T-cell (primary cell): ENCODE measurements around the gene C17orf113. TPM values are rescaled to one million over a fixed set of nuclear protein-coding genes. Genes with fewer than 3 reads are reported as not detected.

Source experiments
- ATAC-seq, 4 experiments: fragments of 200-7000 bp in 3 of 4; fragments of 150-1000 bp in 1 of 4; cut with Tn5 transposase; replicated peaks in 1 of 4; 1 replicate in 3 of 4; 2 replicates in 1 of 4; pipeline ENCODE4 v1.10.0; 2021; ENCODE audit warnings: moderate library complexity in 3 of 4, mild to moderate bottlenecking in 2 of 4, moderate number of reproducible peaks in 1 of 4
- CTCF ChIA-PET, 2 donors: fragments of 300-600 bp; sonication (Branson Sonifier 250); formaldehyde crosslinking; loops; one replicate each; lab custom pipeline; 2022; ENCODE audit warnings: antibody characterized with exemption in 2 of 2; lab: Charles Lee
- POLR2A ChIA-PET, 2 donors: fragments of 300-600 bp; sonication (Branson Sonifier 250); formaldehyde crosslinking; loops; one replicate each; lab custom pipeline; 2022; ENCODE audit warnings: antibody characterized with exemption in 2 of 2; lab: Charles Lee
- DNase-seq, 35 experiments: peaks; one replicate each; pipeline versions ENCODE4 v3.0.0 to v3.0.0-alpha.2; 2013 to 2023
- H3K27ac ChIP-seq: one replicate; pipeline ENCODE4 v1.5.1; 2013; ENCODE audit warnings: low read length
- H3K27me3 ChIP-seq, 2 experiments: replicated peaks in 1 of 2; 1 replicate in 1 of 2; 2 replicates in 1 of 2; pipeline versions ENCODE4 v1.6.1 to v1.7.0; 2013; ENCODE audit warnings: low read length in 1 of 2, mixed read lengths in 1 of 2; ENCODE audit not compliant: control insufficient read depth in 2 of 2, insufficient read depth in 2 of 2; ENCODE audit errors: extremely low read depth in 1 of 2
- H3K36me3 ChIP-seq, 2 donors: 1 replicate in 1 of 2; 2 replicates in 1 of 2; pipeline versions ENCODE4 v1.6.1 to v1.7.0; 2013; ENCODE audit warnings: low read length in 1 of 2; ENCODE audit not compliant: control insufficient read depth in 2 of 2, insufficient read depth in 1 of 2; ENCODE audit errors: extremely low read depth in 1 of 2
- H3K4me1 ChIP-seq, 2 experiments: 1 replicate in 1 of 2; 2 replicates in 1 of 2; pipeline versions ENCODE4 v1.6.1 to v1.7.0; 2013; ENCODE audit warnings: low read length in 2 of 2, mixed read lengths in 1 of 2; ENCODE audit not compliant: insufficient read depth in 2 of 2, control insufficient read depth in 1 of 2; ENCODE audit errors: extremely low read depth in 1 of 2
- H3K4me3 ChIP-seq, 2 donors: 1 replicate in 1 of 2; 2 replicates in 1 of 2; pipeline versions ENCODE4 v1.5.1 to v1.7.0; 2013; ENCODE audit warnings: mild to moderate bottlenecking in 2 of 2, low read length in 1 of 2, moderate library complexity in 1 of 2; ENCODE audit not compliant: control insufficient read depth in 1 of 2; ENCODE audit errors: extremely low read depth in 1 of 2
- H3K9me3 ChIP-seq: 2 replicates; pipeline ENCODE4 v1.7.0; 2013
- H3K27ac Mint-ChIP-seq, 2 donors: one replicate each; pipeline ENCODE4 v1.8.0; 2020 to 2021; ENCODE audit warnings: mild to moderate bottlenecking in 2 of 2, mixed read lengths in 2 of 2
- H3K27me3 Mint-ChIP-seq, 2 donors: one replicate each; pipeline ENCODE4 v1.8.0; 2021 to 2022; ENCODE audit warnings: mixed read lengths in 2 of 2
- H3K36me3 Mint-ChIP-seq: one replicate; pipeline ENCODE4 v1.8.0; 2021; ENCODE audit warnings: mixed read lengths
- H3K4me1 Mint-ChIP-seq, 3 donors: one replicate each; pipeline ENCODE4 v1.8.0; 2020 to 2022; ENCODE audit warnings: mixed read lengths in 3 of 3, mild to moderate bottlenecking in 1 of 3
- H3K4me3 Mint-ChIP-seq, 3 donors: one replicate each; pipeline ENCODE4 v1.8.0; 2020 to 2022; ENCODE audit warnings: mild to moderate bottlenecking in 3 of 3, mixed read lengths in 3 of 3, moderate library complexity in 3 of 3
- H3K9me3 Mint-ChIP-seq, 3 donors: one replicate each; pipeline ENCODE4 v1.8.0; 2020 to 2022; ENCODE audit warnings: mixed read lengths in 3 of 3
- WGBS: methylation state at CpG from one replicate; pipeline ENCODE4 v1.1.5; 2013; ENCODE audit warnings: missing lambda C conversion rate; ENCODE audit not compliant: insufficient coverage; 5-methylcytosine and 5-hydroxymethylcytosine counted together
- total RNA-seq, 35 experiments: library from RNA in 6 of 35; stranded (reverse) in 6 of 35; fragments of 120-200 nt in 1 of 35; gene quantifications; one replicate each; pipeline versions ENCODE4 v1.2.1 to v1.2.4 and lab custom pipeline; 2013 to 2026

C17orf113 gene
- total RNA-seq, 5 donors from 2014 or later (not counting 1 experiment from before 2014, with no cell fraction given): 0.35 to 1.1 (median 0.89) TPM

GRCh38 chr17:42062681-42063080 lies 12.3 kb upstream of the C17orf113 start:
- Mint-ChIP-seq H3K27me3 (peaks cover 0 to 12% of the 10 kb centered on the region in 2 donors), H3K9me3 (no peaks in the 10 kb centered on the region), H3K4me3 (peak overlapping the region in 1 of 3 donors; percentile 68), H3K36me3 (no peaks in the 10 kb centered on the region), H3K4me1 (peaks cover 19 to 36% (median 24%) of the 10 kb centered on the region in 3 donors), H3K27ac (no peak overlapping the region)
- ChIA-PET POLR2A (no interaction called here), CTCF (interaction anchor here in 1 of 2 donors (0.6 to 0.9 kb wide), 2 partner anchors 51 to 100 kb away, joined by 3 read pairs; no protein-coding TSS in a partner anchor)
- Histone ChIP-seq H3K4me3 (no peak overlapping the region), H3K27me3 (peaks cover 0 to 38% of the 10 kb centered on the region in 2 experiments), H3K4me1 (peaks cover 13 to 35% of the 10 kb centered on the region in 2 experiments), H3K27ac (no peak overlapping the region), H3K36me3 (no peaks in the 10 kb centered on the region), H3K9me3 (no peaks in the 10 kb centered on the region)
- ATAC-seq (no peak), DNase-seq (no peak)
- 72% methylated on average over 13 of the region's 14 CpGs for WGBS

- H3K9me3 Mint-ChIP-seq: no peaks in the 10 kb centered on the region
- H3K4me3 Mint-ChIP-seq: no peak overlapping the region
- peaks cover 13 to 29% of the 10 kb centered on the region in 2 experiments for H3K4me1 ChIP-seq
- 83% methylated on average over 3 of the region's 5 CpGs for WGBS
- no peak overlapping the region for H3K4me3 ChIP-seq
- H3K27me3 ChIP-seq: peaks cover 0 to 35% of the 10 kb centered on the region in 2 experiments
- POLR2A ChIA-PET: no interaction called here
- H3K36me3 Mint-ChIP-seq: no peaks in the 10 kb centered on the region
- H3K27me3 Mint-ChIP-seq: peaks cover 0 to 12% of the 10 kb centered on the region in 2 donors
- CTCF ChIA-PET: interaction anchor here (0.7 to 1.2 kb wide), 2 partner anchors 41 to 324 kb away, joined by 3 to 10 read pairs; no protein-coding TSS in a partner anchor
- peaks cover 19 to 36% (median 22%) of the 10 kb centered on the region in 3 donors for H3K4me1 Mint-ChIP-seq
- no peaks in the 10 kb centered on the region for H3K36me3 ChIP-seq
- H3K27ac Mint-ChIP-seq: no peak overlapping the region
- no peaks in the 10 kb centered on the region for H3K9me3 ChIP-seq
- DNase-seq: no peak
- ATAC-seq: no peak
- no peak overlapping the region for H3K27ac ChIP-seq
Observed at GRCh38 chr17:42061646-42062487, 11.5 kb upstream of the C17orf113 start.

- H3K4me3 ChIP-seq: no peak overlapping the region
- Mint-ChIP-seq H3K9me3 (no peaks in the 10 kb centered on the region), H3K27me3 (peaks cover 2 to 22% of the 10 kb centered on the region in 2 donors), H3K27ac (no peak overlapping the region), H3K4me3 (no peak overlapping the region), H3K36me3 (no peaks in the 10 kb centered on the region), H3K4me1 (peaks cover 18 to 30% (median 20%) of the 10 kb centered on the region in 3 donors)
- ChIA-PET CTCF (interaction anchor here in 1 of 2 donors (0.7 kb wide), 1 partner anchor 17 kb away, joined by 3 read pairs; no protein-coding TSS in a partner anchor), POLR2A (no interaction called here)
- peaks cover 12 to 24% of the 10 kb centered on the region in 2 experiments for H3K4me1 ChIP-seq
- 79% methylated on average over 4 of the region's 4 CpGs for WGBS
- no peak for DNase-seq
- H3K27ac ChIP-seq: no peak overlapping the region
- H3K9me3 ChIP-seq: no peaks in the 10 kb centered on the region
- H3K36me3 ChIP-seq: no peaks in the 10 kb centered on the region
- peaks cover 0 to 45% of the 10 kb centered on the region in 2 experiments for H3K27me3 ChIP-seq
- no peak for ATAC-seq
Observed at GRCh38 chr17:42060231-42060630, 9.8 kb upstream of the C17orf113 start.

GRCh38 chr17:42059815-42060214 lies 9.4 kb upstream of the C17orf113 start:
- CTCF ChIA-PET: no interaction called here
- H3K4me1 Mint-ChIP-seq: peaks cover 14 to 26% (median 16%) of the 10 kb centered on the region in 3 donors
- 33% methylated on average over 1 of the region's 4 CpGs for WGBS
- no peaks in the 10 kb centered on the region for H3K36me3 Mint-ChIP-seq
- ATAC-seq: no peak
- no peaks in the 10 kb centered on the region for H3K9me3 Mint-ChIP-seq
- H3K27ac Mint-ChIP-seq: no peak overlapping the region
- no peak overlapping the region for H3K4me3 ChIP-seq
- H3K4me1 ChIP-seq: peaks cover 8 to 20% of the 10 kb centered on the region in 2 experiments
- POLR2A ChIA-PET: interaction anchor here in 1 of 2 donors (0.6 kb wide), 1 partner anchor 96 kb away, joined by 5 read pairs; no protein-coding TSS in a partner anchor
- no peak for DNase-seq
- H3K27me3 ChIP-seq: peaks cover 0 to 49% of the 10 kb centered on the region in 2 experiments
- no peaks in the 10 kb centered on the region for H3K9me3 ChIP-seq
- peaks cover 6 to 26% of the 10 kb centered on the region in 2 donors for H3K27me3 Mint-ChIP-seq
- no peaks in the 10 kb centered on the region for H3K36me3 ChIP-seq
- no peak overlapping the region for H3K27ac ChIP-seq
- no peak overlapping the region for H3K4me3 Mint-ChIP-seq

GRCh38 chr17:42058063-42058462 lies 7.7 kb upstream of the C17orf113 start:
- H3K27ac Mint-ChIP-seq: no peak overlapping the region
- no peaks in the 10 kb centered on the region for H3K36me3 ChIP-seq
- peaks cover 0 to 9% (median 0%) of the 10 kb centered on the region in 3 donors for H3K4me1 Mint-ChIP-seq
- H3K9me3 Mint-ChIP-seq: no peaks in the 10 kb centered on the region
- peaks cover 0 to 59% of the 10 kb centered on the region in 2 experiments for H3K27me3 ChIP-seq
- H3K4me3 ChIP-seq: no peak overlapping the region
- peaks cover 11 to 32% of the 10 kb centered on the region in 2 donors for H3K27me3 Mint-ChIP-seq
- ChIA-PET POLR2A (no interaction called here), CTCF (no interaction called here)
- 64% methylated on average over 7 of the region's 7 CpGs for WGBS
- no peak overlapping the region for H3K27ac ChIP-seq
- DNase-seq (no peak), ATAC-seq (no peak)
- no peaks in the 10 kb centered on the region for H3K36me3 Mint-ChIP-seq
- no peak overlapping the region for H3K4me3 Mint-ChIP-seq
- no peaks in the 10 kb centered on the region for H3K9me3 ChIP-seq
- H3K4me1 ChIP-seq: peaks cover 2 to 3% of the 10 kb centered on the region in 2 experiments

- H3K27ac Mint-ChIP-seq: no peak overlapping the region
- H3K27me3 Mint-ChIP-seq: peaks cover 19 to 42% of the 10 kb centered on the region in 2 donors
- no peaks in the 10 kb centered on the region for H3K36me3 Mint-ChIP-seq
- ATAC-seq (no peak), DNase-seq (no peak)
- Histone ChIP-seq H3K4me1 (no peaks in the 10 kb centered on the region), H3K4me3 (no peak overlapping the region), H3K9me3 (no peaks in the 10 kb centered on the region), H3K36me3 (no peaks in the 10 kb centered on the region), H3K27me3 (peaks cover 0 to 55% of the 10 kb centered on the region in 2 experiments), H3K27ac (no peak overlapping the region)
- H3K9me3 Mint-ChIP-seq: no peaks in the 10 kb centered on the region
- ChIA-PET POLR2A (no interaction called here), CTCF (interaction anchor here in 1 of 2 donors (0.6 kb wide), 1 partner anchor 476 kb away, joined by 3 read pairs; no protein-coding TSS in a partner anchor)
- H3K4me3 Mint-ChIP-seq: no peak overlapping the region
- H3K4me1 Mint-ChIP-seq: peaks cover 0 to 7% (median 1%) of the 10 kb centered on the region in 3 donors
- 69% methylated on average over 2 of the region's 3 CpGs for WGBS
Observed at GRCh38 chr17:42056635-42057034, 6.2 kb upstream of the C17orf113 start.
